H1 (cell line): ENCODE measurements around the gene RPS6KA2. TPM values are rescaled to one million over a fixed set of nuclear protein-coding genes. Genes with fewer than 3 reads are reported as not detected.

Source experiments
- CTCF ChIA-PET: fragments of 300-600 bp; sonication (Branson Sonifier 250); formaldehyde crosslinking; loops from one replicate; lab custom pipeline; 2021; ENCODE audit not compliant: partially characterized antibody; lab: Charles Lee
- POLR2A ChIA-PET: fragments of 300-600 bp; sonication (Branson Sonifier 250); formaldehyde crosslinking; loops from one replicate; lab custom pipeline; 2021; ENCODE audit warnings: inconsistent platforms; ENCODE audit not compliant: partially characterized antibody; lab: Charles Lee
- DNase-seq, 2 experiments: peaks; one replicate each; pipeline versions ENCODE4 v3.0.0 to v3.0.0-alpha.2; 2010 to 2022; ENCODE audit warnings: low spot score in 2 of 2, low read depth in 1 of 2, mixed read lengths in 1 of 2
- FAIRE-seq: peaks from 2 replicates; lab custom pipeline; 2011; peaks lifted over from hg19 to GRCh38; lab: Jason Lieb, UNC
- H2AFZ ChIP-seq: 2 replicates; pipeline ENCODE4 v1.8.1; 2012; ENCODE audit warnings: low read length, inconsistent platforms
- H2AK5ac ChIP-seq: 2 replicates; pipeline ENCODE4 v1.6.1; 2013; ENCODE audit warnings: low read depth, low read length
- H2BK120ac ChIP-seq: replicated peaks from 2 replicates; pipeline ENCODE3; 2013; ENCODE audit warnings: low read depth, low read length, inconsistent platforms
- H2BK12ac ChIP-seq: 2 replicates; pipeline ENCODE4 v1.6.1; 2013; ENCODE audit warnings: low read depth, low read length
- H2BK15ac ChIP-seq: 2 replicates; pipeline ENCODE4 v1.6.1; 2013; ENCODE audit warnings: low read length
- H2BK20ac ChIP-seq: 2 replicates; pipeline ENCODE4 v1.6.1; 2013; ENCODE audit warnings: low read length
- H2BK5ac ChIP-seq: 2 replicates; pipeline ENCODE4 v1.6.1; 2013; ENCODE audit warnings: low read depth, low read length
- H3K14ac ChIP-seq: 2 replicates; pipeline ENCODE4 v1.6.1; 2013; ENCODE audit warnings: inconsistent platforms; ENCODE audit not compliant: insufficient read length
- H3K18ac ChIP-seq: 2 replicates; pipeline ENCODE4 v1.6.1; 2013; ENCODE audit warnings: low read length; ENCODE audit errors: extremely low read depth
- H3K23ac ChIP-seq: 2 replicates; pipeline ENCODE4 v1.6.1; 2013; ENCODE audit warnings: inconsistent platforms; ENCODE audit not compliant: insufficient read length
- H3K23me2 ChIP-seq: 2 replicates; pipeline ENCODE4 v1.6.1; 2013; ENCODE audit warnings: low read depth, low read length
- H3K27ac ChIP-seq: 2 replicates; pipeline ENCODE4 v1.6.1; 2011; ENCODE audit warnings: low read depth, low read length, inconsistent platforms
- H3K27me3 ChIP-seq, 4 experiments: replicated peaks in 1 of 4; 1 replicate in 1 of 4; 2 replicates in 3 of 4; pipeline versions ENCODE4 v1.6.1 to v1.8.1; 2011 to 2013; ENCODE audit warnings: low read length in 3 of 4, mild to moderate bottlenecking in 3 of 4, inconsistent platforms in 2 of 4, mixed read lengths in 2 of 4, moderate library complexity in 1 of 4; ENCODE audit not compliant: control insufficient read depth in 3 of 4, insufficient read depth in 3 of 4; ENCODE audit errors: extremely low read depth in 1 of 4
- H3K36me3 ChIP-seq, 4 experiments: 2 replicates each; pipeline versions ENCODE4 v1.6.1 to v1.8.1; 2011 to 2013; ENCODE audit warnings: mild to moderate bottlenecking in 4 of 4, low read length in 3 of 4, moderate library complexity in 2 of 4, control low read depth in 1 of 4, inconsistent platforms in 1 of 4; ENCODE audit not compliant: insufficient read depth in 4 of 4, control insufficient read depth in 2 of 4
- H3K4ac ChIP-seq: replicated peaks from 2 replicates; pipeline ENCODE3; 2013; ENCODE audit warnings: low read length, low read depth, mixed read lengths, inconsistent platforms; ENCODE audit not compliant: insufficient read length
- H3K4me1 ChIP-seq, 4 experiments: replicated peaks in 1 of 4; 1 replicate in 1 of 4; 2 replicates in 3 of 4; pipeline versions ENCODE4 v1.6.1 to v1.8.1; 2011 to 2013; ENCODE audit warnings: low read length in 3 of 4, inconsistent platforms in 2 of 4, mixed read lengths in 1 of 4; ENCODE audit not compliant: insufficient read depth in 4 of 4, control insufficient read depth in 3 of 4
- H3K4me2 ChIP-seq, 2 experiments: 2 replicates each; pipeline versions ENCODE4 v1.6.1 to v1.8.1; 2011 to 2013; ENCODE audit warnings: low read depth in 2 of 2, low read length in 2 of 2, control low read depth in 1 of 2, inconsistent platforms in 1 of 2, mild to moderate bottlenecking in 1 of 2; ENCODE audit not compliant: insufficient read depth in 1 of 2
- H3K4me3 ChIP-seq, 4 experiments: fragments of 200-600, 300-600 bp in 1 of 4; sonication (generic), shearing (Covaris generic), sonication (Bioruptor Twin) in 1 of 4; 2 replicates each; pipeline versions ENCODE4 v1.5.1 to v1.8.1; 2011 to 2016; ENCODE audit warnings: low read length in 4 of 4, low read depth in 3 of 4, control low read depth in 2 of 4, inconsistent platforms in 2 of 4, mild to moderate bottlenecking in 2 of 4, mixed read lengths in 1 of 4, moderate library complexity in 1 of 4; ENCODE audit not compliant: insufficient read depth in 2 of 4; ENCODE audit errors: extremely low read depth in 1 of 4
- H3K56ac ChIP-seq: replicated peaks from 2 replicates; pipeline ENCODE3; 2013; ENCODE audit warnings: low read depth, mild to moderate bottlenecking, mixed read lengths, low read length, inconsistent platforms; ENCODE audit not compliant: insufficient read length
- H3K79me1 ChIP-seq: 2 replicates; pipeline ENCODE4 v1.6.1; 2013; ENCODE audit warnings: low read depth, low read length, control low read depth
- H3K79me2 ChIP-seq, 2 experiments: 2 replicates each; pipeline versions ENCODE4 v1.6.1 to v1.8.1; 2012 to 2013; ENCODE audit warnings: low read length in 2 of 2, mild to moderate bottlenecking in 2 of 2, inconsistent platforms in 1 of 2; ENCODE audit not compliant: insufficient read depth in 2 of 2, control insufficient read depth in 1 of 2
- H3K9ac ChIP-seq, 4 experiments: replicated peaks in 1 of 4; 1 replicate in 1 of 4; 2 replicates in 3 of 4; pipeline versions ENCODE4 v1.6.1 to v1.8.1; 2011 to 2013; ENCODE audit warnings: low read depth in 3 of 4, low read length in 3 of 4, control low read depth in 2 of 4, mild to moderate bottlenecking in 2 of 4, moderate library complexity in 2 of 4, inconsistent platforms in 1 of 4; ENCODE audit errors: extremely low read depth in 1 of 4
- H3K9me3 ChIP-seq, 2 experiments: 2 replicates each; pipeline versions ENCODE4 v1.6.1 to v1.8.1; 2012 to 2013; ENCODE audit warnings: mild to moderate bottlenecking in 2 of 2, moderate library complexity in 2 of 2, control low read depth in 1 of 2, inconsistent platforms in 1 of 2, low read depth in 1 of 2, low read length in 1 of 2, mixed read lengths in 1 of 2; ENCODE audit not compliant: insufficient read depth in 2 of 2
- H4K20me1 ChIP-seq, 2 experiments: replicated peaks in 1 of 2; 2 replicates each; pipeline versions ENCODE3 to v1.8.1; 2011 to 2013; ENCODE audit warnings: inconsistent platforms in 2 of 2, low read length in 2 of 2, mild to moderate bottlenecking in 1 of 2; ENCODE audit not compliant: insufficient read depth in 2 of 2, control insufficient read depth in 1 of 2
- H4K5ac ChIP-seq: 2 replicates; pipeline ENCODE4 v1.6.1; 2013; ENCODE audit warnings: low read length, low read depth, mixed read lengths, inconsistent platforms; ENCODE audit not compliant: insufficient read length
- H4K8ac ChIP-seq: 2 replicates; pipeline ENCODE4 v1.8.0; 2013; ENCODE audit warnings: mild to moderate bottlenecking, moderate library complexity, low read length, inconsistent platforms; ENCODE audit not compliant: insufficient read depth; ENCODE audit errors: extremely low read depth
- H4K91ac ChIP-seq: replicated peaks from 2 replicates; pipeline ENCODE3; 2013; ENCODE audit warnings: low read length, mixed read lengths, inconsistent platforms; ENCODE audit not compliant: insufficient read length
- BRCA1 ChIP-seq: IDR thresholded peaks from 2 replicates; pipeline ENCODE4 v1.6.1; 2012; ENCODE audit warnings: low read depth, low read length, improper control_type of control experiment
- CHD2 ChIP-seq: IDR thresholded peaks from 2 replicates; pipeline ENCODE4 v1.6.1; 2012; ENCODE audit warnings: low read length, improper control_type of control experiment
- RAD21 ChIP-seq, 2 experiments: IDR thresholded peaks in 1 of 2; conservative IDR thresholded peaks in 1 of 2; 2 replicates each; pipeline ENCODE4 v1.6.1; 2011; ENCODE audit warnings: low read depth in 2 of 2, low read length in 2 of 2, improper control_type of control experiment in 1 of 2, inconsistent platforms in 1 of 2, mild to moderate bottlenecking in 1 of 2, moderate library complexity in 1 of 2
- SAP30 ChIP-seq: fragments of 300-600 bp; sonication (generic); IDR thresholded peaks from 2 replicates; pipeline ENCODE4 v1.7.1; 2012; ENCODE audit warnings: low read length, moderate library complexity, mild to moderate bottlenecking, inconsistent platforms; ENCODE audit not compliant: insufficient read depth, insufficient replicate concordance
- SUZ12 ChIP-seq: fragments of 200-600 bp; sonication (generic); IDR thresholded peaks from 2 replicates; pipeline ENCODE4 v1.6.1; 2012; ENCODE audit warnings: mild to moderate bottlenecking, inconsistent platforms, low read length, moderate library complexity, mixed read lengths
- TCF12 ChIP-seq: IDR thresholded peaks from 2 replicates; pipeline ENCODE4 v1.6.1; 2011; ENCODE audit warnings: low read depth, mild to moderate bottlenecking, low read length
- YY1 ChIP-seq: IDR thresholded peaks from 2 replicates; pipeline ENCODE4 v1.6.1; 2011; ENCODE audit warnings: low read depth, mild to moderate bottlenecking, low read length
- WGBS, 2 experiments: shearing (Covaris generic) in 1 of 2; methylation state at CpG; one replicate each; pipeline versions ENCODE4 v1.1.6 to v1.1.7; 2013 to 2015; ENCODE audit warnings: low lambda C conversion rate in 2 of 2, mixed read lengths in 2 of 2, inconsistent platforms in 1 of 2, low coverage in 1 of 2, missing lambda C conversion rate in 1 of 2; ENCODE audit not compliant: insufficient replicate concordance in 2 of 2, insufficient coverage in 1 of 2, insufficient read length in 1 of 2; ENCODE audit errors: extremely low coverage in 1 of 2, missing lambda C conversion rate in 1 of 2; 5-methylcytosine and 5-hydroxymethylcytosine counted together
- polyA plus RNA-seq, 7 experiments: library from polyadenylated mRNA; depleted of rRNA in 3 of 7; stranded (reverse) in 5 of 7; unstranded in 2 of 7; fragments of >200 nt in 5 of 7; fragments of 200-250 nt in 2 of 7; gene quantifications; 1 replicate in 5 of 7; 2 replicates in 1 of 7; 4 replicates in 1 of 7; pipeline versions ENCODE4 v1.2.1 to v1.2.3, GENCODE V29; 2011 to 2013; ENCODE audit warnings: missing spikeins in 2 of 7, mixed read lengths in 2 of 7
- total RNA-seq: library from RNA; stranded (reverse); fragmentation: NEBNext Ultra II Directional; extraction: Animal tissue kit (Norgen Biotek cat#: 25700); gene quantifications from 2 replicates; pipeline ENCODE4 v1.2.1, GENCODE V29; 2021
- TF ChIP-seq, protein P1 (sequence below): IDR thresholded peaks from 2 replicates; pipeline ENCODE4 v1.6.1; 2011; ENCODE audit warnings: low read length, improper control_type of control experiment
- TF ChIP-seq, protein P2 (sequence below), 3 experiments: IDR thresholded peaks; 1 replicate in 2 of 3; 2 replicates in 1 of 3; pipeline versions ENCODE4 v1.5.1 to v1.6.1; 2011; ENCODE audit warnings: low read length in 3 of 3, mild to moderate bottlenecking in 3 of 3, inconsistent platforms in 2 of 3, low read depth in 1 of 3, moderate library complexity in 1 of 3; ENCODE audit not compliant: insufficient read depth in 1 of 3; ENCODE audit errors: control extremely low read depth in 1 of 3

RPS6KA2 gene
- total and polyA plus RNA-seq, 2 of the 8 experiments (the other 6 are each of a cell fraction or from before 2014, with no cell fraction given) = 8.8 to 25.7 TPM

DNA sequence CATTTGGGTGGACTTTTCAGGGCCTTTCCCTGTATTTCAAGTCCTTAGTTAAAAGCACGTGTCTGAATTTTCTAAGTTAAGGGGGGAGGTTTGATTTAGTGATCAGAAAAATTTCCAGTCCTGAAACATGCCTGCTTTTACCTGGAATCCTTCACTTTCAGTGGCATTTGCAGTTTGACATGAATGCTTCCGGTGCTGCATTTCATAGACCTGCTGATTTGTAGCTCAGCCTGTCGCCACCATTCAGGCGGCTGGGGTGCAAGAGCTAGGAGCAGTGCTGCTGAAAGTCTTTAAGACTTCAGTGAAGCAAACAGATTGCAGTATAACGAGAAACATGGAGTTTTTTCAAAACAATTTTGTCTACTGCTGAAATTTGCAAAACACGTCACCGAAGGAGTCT lies 14.0 kb downstream of the RPS6KA2 start:
- no peak overlapping the region for H3K27ac ChIP-seq
- FAIRE-seq (no peak), DNase-seq (no peak)
- H3K4me3 ChIP-seq = no peak overlapping the region
- H2AK5ac ChIP-seq = no peak overlapping the region
- no peaks in the 10 kb centered on the region for H3K36me3 ChIP-seq
- H4K5ac ChIP-seq = no peak overlapping the region
- no peak overlapping the region for H2AFZ ChIP-seq
- 95% methylated on average over 7 of the region's 7 CpGs; no CpG with 5 or more reads in 1 of the 2 experiments for WGBS, 2 experiments
- no peak overlapping the region for H4K91ac ChIP-seq
- H3K18ac ChIP-seq = no peak overlapping the region
- H3K9ac ChIP-seq = no peak overlapping the region
- no peak overlapping the region for H2BK15ac ChIP-seq
- no peak overlapping the region for H2BK20ac ChIP-seq
- peaks cover 8% of the 10 kb centered on the region; the same call in 1 of the 2 replicates for H3K79me1 ChIP-seq
- no peak overlapping the region for H3K23ac ChIP-seq
- no peak overlapping the region for H2BK120ac ChIP-seq
- H2BK5ac ChIP-seq = no peak overlapping the region
- no peak overlapping the region for H3K56ac ChIP-seq
- peaks cover 6 to 9% of the 10 kb centered on the region in 2 experiments for H4K20me1 ChIP-seq
- no peak overlapping the region for H3K4me2 ChIP-seq
- H2BK12ac ChIP-seq = no peak overlapping the region
- H3K23me2 ChIP-seq = no peaks in the 10 kb centered on the region
- TF ChIP-seq, protein P1, sequence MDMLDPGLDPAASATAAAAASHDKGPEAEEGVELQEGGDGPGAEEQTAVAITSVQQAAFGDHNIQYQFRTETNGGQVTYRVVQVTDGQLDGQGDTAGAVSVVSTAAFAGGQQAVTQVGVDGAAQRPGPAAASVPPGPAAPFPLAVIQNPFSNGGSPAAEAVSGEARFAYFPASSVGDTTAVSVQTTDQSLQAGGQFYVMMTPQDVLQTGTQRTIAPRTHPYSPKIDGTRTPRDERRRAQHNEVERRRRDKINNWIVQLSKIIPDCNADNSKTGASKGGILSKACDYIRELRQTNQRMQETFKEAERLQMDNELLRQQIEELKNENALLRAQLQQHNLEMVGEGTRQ = no peak
- no peak for TF ChIP-seq RAD21 (IDR thresholded peaks at IDR 0.05 in 1 of 2, conservative IDR thresholded peaks at IDR 0.05 in 1 of 2; ENCODE audit: low read depth in 2 of 2, low read length in 2 of 2)
- TF ChIP-seq SAP30 = no peak
- TF ChIP-seq YY1 = no peak
- TF ChIP-seq, protein P2, sequence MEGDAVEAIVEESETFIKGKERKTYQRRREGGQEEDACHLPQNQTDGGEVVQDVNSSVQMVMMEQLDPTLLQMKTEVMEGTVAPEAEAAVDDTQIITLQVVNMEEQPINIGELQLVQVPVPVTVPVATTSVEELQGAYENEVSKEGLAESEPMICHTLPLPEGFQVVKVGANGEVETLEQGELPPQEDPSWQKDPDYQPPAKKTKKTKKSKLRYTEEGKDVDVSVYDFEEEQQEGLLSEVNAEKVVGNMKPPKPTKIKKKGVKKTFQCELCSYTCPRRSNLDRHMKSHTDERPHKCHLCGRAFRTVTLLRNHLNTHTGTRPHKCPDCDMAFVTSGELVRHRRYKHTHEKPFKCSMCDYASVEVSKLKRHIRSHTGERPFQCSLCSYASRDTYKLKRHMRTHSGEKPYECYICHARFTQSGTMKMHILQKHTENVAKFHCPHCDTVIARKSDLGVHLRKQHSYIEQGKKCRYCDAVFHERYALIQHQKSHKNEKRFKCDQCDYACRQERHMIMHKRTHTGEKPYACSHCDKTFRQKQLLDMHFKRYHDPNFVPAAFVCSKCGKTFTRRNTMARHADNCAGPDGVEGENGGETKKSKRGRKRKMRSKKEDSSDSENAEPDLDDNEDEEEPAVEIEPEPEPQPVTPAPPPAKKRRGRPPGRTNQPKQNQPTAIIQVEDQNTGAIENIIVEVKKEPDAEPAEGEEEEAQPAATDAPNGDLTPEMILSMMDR (IDR thresholded peaks at IDR 0.05; ENCODE audit: control extremely low read depth in 1 of 3, insufficient read depth in 1 of 3, low read depth in 1 of 3, low read length in 3 of 3) = no peak
- no peak for TF ChIP-seq SUZ12
- TF ChIP-seq TCF12 = no peak
- TF ChIP-seq CHD2 = no peak
- no peak for TF ChIP-seq BRCA1
- peaks cover 0 to 56% of the 10 kb centered on the region in 2 experiments; a peak in 2 of 4 replicates for H3K79me2 ChIP-seq
- no peak overlapping the region for H3K14ac ChIP-seq
- ChIA-PET POLR2A (interaction anchor here (0.9 to 3.2 kb wide), 4 partner anchors 9 to 14 kb away, joined by 4 to 19 read pairs (median 6); partner anchors contain the start of gene RPS6KA2), CTCF (interaction anchor here (0.7 to 2.8 kb wide), 10 partner anchors 10 to 727 kb away, joined by 3 to 17 read pairs (median 3); no protein-coding TSS in a partner anchor)
- no peaks in the 10 kb centered on the region for H3K27me3 ChIP-seq
- H3K4me1 ChIP-seq = peaks cover 0 to 8% (median 4%) of the 10 kb centered on the region in 4 experiments; a peak in 4 of 7 replicates
- H3K4ac ChIP-seq = no peak overlapping the region
- no peak overlapping the region for H4K8ac ChIP-seq
- no peaks in the 10 kb centered on the region for H3K9me3 ChIP-seq
